ENCODE measurements around the gene ADI1. TPM values are rescaled to one million over a fixed set of nuclear protein-coding genes. Genes with fewer than 3 reads are reported as not detected.

ADI1 gene
- total RNA-seq, 3 donors from 2014 or later: 47.2 to 81.3 (median 78.2) TPM

DNA sequence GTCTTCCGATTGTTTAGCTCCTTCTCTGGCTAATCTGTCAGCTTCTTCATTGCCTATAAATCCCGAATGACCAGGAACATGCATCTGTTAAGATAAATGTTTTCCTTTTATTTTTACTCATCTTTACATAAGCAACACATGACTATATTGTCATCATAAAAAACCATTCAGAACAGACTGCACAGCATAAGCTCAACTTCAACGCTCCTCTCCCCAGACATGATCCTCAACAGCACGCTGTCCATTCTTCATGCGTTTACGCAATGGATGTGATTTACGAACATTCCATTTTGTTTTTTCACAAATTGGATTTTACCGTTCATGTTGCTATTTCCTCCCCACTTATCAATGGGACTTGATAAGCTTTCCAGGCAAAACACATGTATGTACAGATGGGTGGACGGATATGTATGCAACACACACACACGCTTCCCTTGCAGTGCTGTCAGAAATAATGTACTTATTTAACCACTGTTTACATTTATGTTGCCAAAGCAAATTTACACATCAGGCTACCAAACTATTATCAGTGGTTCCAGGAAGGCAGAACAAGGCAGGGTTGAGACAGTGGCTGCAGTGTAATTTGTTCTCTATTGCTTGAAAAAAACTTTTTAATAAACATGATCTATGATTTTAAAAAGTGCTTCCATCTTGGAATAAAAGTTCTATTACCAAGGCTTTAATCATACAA lies 26.6 kb upstream of the ADI1 start:
- Histone ChIP-seq H3K27me3 (no peaks in the 10 kb centered on the region), H3K36me3 (peaks cover 10% of the 10 kb centered on the region)

DNA sequence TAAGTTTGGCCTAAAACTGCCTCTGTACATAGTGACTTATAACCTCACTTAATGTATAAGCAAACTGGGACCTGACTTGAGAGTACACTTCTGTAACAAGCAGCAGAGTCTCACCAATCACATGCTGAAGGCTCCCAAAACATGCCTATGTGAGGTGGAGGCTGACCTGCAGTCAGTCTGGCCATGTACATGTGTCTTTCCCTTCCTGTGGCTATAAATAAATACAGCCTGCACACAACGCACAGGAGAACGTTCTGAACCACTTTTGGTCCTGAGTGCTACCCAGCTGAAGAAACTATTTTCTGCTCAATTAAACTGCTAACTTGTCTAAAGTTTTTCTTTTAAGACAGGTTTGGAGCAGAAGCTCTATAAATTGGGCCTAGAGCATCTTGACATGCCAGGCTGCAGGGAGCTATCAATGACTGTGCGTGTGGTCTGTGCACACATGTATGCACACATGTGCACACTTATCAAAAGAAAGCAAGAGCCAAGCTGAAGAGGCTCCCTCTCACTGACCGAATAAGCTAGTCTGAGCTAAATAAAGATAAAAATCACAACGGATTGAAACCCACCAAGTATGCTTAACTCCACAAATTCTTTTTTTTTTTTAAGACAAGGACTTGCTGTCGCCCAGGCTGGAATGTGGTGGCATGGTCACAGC lies 23.8 kb upstream of the ADI1 start:
- H3K4me1 ChIP-seq: no peaks in the 10 kb centered on the region
- intact Hi-C loops (cut with DNase I; ENCODE audit: low total_unique reads): no loop called here
- H3K4me3 ChIP-seq: no peak overlapping the region
- DNase-seq (ENCODE audit: low spot score in 2 of 2): no peak
- no peaks in the 10 kb centered on the region for H3K9me3 ChIP-seq
- H3K36me3 ChIP-seq: peaks cover 7% of the 10 kb centered on the region
- no peaks in the 10 kb centered on the region for H3K27me3 ChIP-seq
- TF ChIP-seq, protein P1, sequence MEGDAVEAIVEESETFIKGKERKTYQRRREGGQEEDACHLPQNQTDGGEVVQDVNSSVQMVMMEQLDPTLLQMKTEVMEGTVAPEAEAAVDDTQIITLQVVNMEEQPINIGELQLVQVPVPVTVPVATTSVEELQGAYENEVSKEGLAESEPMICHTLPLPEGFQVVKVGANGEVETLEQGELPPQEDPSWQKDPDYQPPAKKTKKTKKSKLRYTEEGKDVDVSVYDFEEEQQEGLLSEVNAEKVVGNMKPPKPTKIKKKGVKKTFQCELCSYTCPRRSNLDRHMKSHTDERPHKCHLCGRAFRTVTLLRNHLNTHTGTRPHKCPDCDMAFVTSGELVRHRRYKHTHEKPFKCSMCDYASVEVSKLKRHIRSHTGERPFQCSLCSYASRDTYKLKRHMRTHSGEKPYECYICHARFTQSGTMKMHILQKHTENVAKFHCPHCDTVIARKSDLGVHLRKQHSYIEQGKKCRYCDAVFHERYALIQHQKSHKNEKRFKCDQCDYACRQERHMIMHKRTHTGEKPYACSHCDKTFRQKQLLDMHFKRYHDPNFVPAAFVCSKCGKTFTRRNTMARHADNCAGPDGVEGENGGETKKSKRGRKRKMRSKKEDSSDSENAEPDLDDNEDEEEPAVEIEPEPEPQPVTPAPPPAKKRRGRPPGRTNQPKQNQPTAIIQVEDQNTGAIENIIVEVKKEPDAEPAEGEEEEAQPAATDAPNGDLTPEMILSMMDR (IDR thresholded peaks at IDR 0.05): no peak
- TF ChIP-seq POLR2AphosphoS5 (IDR thresholded peaks at IDR 0.05) (no peak), POLR2A (IDR thresholded peaks at IDR 0.05) (no peak)
- no peak overlapping the region for H3K27ac ChIP-seq

More for the DNA sequence above, 26.6 kb upstream of the ADI1 start:
- TF ChIP-seq, protein P1 (IDR thresholded peaks at IDR 0.05): no peak
- no peak for TF ChIP-seq POLR2A (IDR thresholded peaks at IDR 0.05)
- no peak for TF ChIP-seq POLR2AphosphoS5 (IDR thresholded peaks at IDR 0.05)
- DNase-seq (ENCODE audit: low spot score in 2 of 2): no peak
- no peak overlapping the region for H3K27ac ChIP-seq
- no peaks in the 10 kb centered on the region for H3K4me1 ChIP-seq
- H3K4me3 ChIP-seq: no peak overlapping the region
- intact Hi-C loops (cut with DNase I; ENCODE audit: low total_unique reads): no loop called here
- H3K9me3 ChIP-seq: no peaks in the 10 kb centered on the region

DNA sequence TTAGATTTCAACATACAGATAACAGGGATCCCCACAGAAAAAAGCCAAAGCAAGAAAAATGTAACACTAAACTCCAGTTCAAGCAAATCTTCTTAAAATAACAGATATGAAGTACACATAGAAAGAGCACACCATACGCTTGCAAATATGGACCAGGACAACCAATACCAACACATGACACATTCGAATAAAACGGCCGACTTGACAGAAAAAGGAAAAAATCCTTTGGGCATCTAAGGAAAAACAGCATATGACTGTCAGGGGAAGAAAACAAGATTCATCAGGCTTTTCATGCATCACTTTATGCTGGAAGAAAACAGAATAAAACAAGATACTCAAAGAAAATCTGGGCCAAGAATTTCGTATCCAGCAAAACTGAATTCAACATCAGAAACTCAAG lies 22.8 kb upstream of the ADI1 start:
- no peak overlapping the region for H3K27ac ChIP-seq
- H3K36me3 ChIP-seq: peaks cover 4% of the 10 kb centered on the region
- H3K27me3 ChIP-seq: no peaks in the 10 kb centered on the region
- no peaks in the 10 kb centered on the region for H3K4me1 ChIP-seq
- DNase-seq (ENCODE audit: low spot score in 2 of 2): no peak
- TF ChIP-seq, protein P1 (IDR thresholded peaks at IDR 0.05): no peak
- no peak for TF ChIP-seq POLR2AphosphoS5 (IDR thresholded peaks at IDR 0.05)
- no peak for TF ChIP-seq POLR2A (IDR thresholded peaks at IDR 0.05)
- no peak overlapping the region for H3K4me3 ChIP-seq
- H3K9me3 ChIP-seq: no peaks in the 10 kb centered on the region
- intact Hi-C loops (cut with DNase I; ENCODE audit: low total_unique reads): no loop called here

DNA sequence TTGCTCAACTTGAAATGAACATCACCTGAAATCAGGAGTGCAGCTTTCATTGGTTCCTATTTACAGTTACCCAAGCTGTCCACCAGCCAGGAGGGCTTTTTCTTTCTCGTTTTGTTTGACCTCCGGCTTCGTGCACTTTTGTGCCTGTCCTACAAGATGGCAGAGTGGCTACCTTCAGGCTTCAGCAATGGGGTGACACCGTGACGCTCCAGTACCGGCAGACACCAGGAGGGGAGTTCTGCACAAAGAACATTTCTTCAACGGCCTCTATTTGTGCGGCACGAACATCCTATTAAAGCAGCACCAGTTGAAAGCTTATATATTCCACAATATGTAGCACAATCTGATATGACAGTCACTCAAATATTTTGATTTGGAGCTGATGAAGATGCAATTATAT lies 20.5 kb upstream of the ADI1 start:
- no peaks in the 10 kb centered on the region for H3K4me1 ChIP-seq
- H3K9me3 ChIP-seq: no peaks in the 10 kb centered on the region
- TF ChIP-seq, protein P1 (IDR thresholded peaks at IDR 0.05): no peak
- no peak for TF ChIP-seq POLR2AphosphoS5 (IDR thresholded peaks at IDR 0.05)
- TF ChIP-seq POLR2A (IDR thresholded peaks at IDR 0.05): no peak
- no peak overlapping the region for H3K27ac ChIP-seq
- no peaks in the 10 kb centered on the region for H3K27me3 ChIP-seq
- no peaks in the 10 kb centered on the region for H3K36me3 ChIP-seq
- DNase-seq (ENCODE audit: low spot score in 2 of 2): no peak
- H3K4me3 ChIP-seq: no peak overlapping the region
- intact Hi-C loops (cut with DNase I; ENCODE audit: low total_unique reads): no loop called here

Measured in breast epithelium (tissue), 4 donors.